ENCODE data around the gene PTPN21.
A peak's percentile ranks its signal among the peaks of the same experiment; 100 is the strongest.

Gene PTPN21

GRCh38 chr14:88503754-88504406 lies 50.9 kb downstream of the PTPN21 start:
- no peak for DNase-seq

GRCh38 chr14:88502740-88503139 lies 52.1 kb downstream of the PTPN21 start:
- DNase-seq, result no peak

GRCh38 chr14:88500611-88501010 lies 54.2 kb downstream of the PTPN21 start:
- no peak for DNase-seq

- no peak for DNase-seq
These were observed 55.6 kb downstream of the PTPN21 start for GRCh38 chr14:88499225-88499624.

GRCh38 chr14:88496414-88496813 lies 58.4 kb downstream of the PTPN21 start:
- no peak for DNase-seq

GRCh38 chr14:88493392-88494185 lies 61.2 kb downstream of the PTPN21 start:
- DNase-seq, result no peak

GRCh38 chr14:88492272-88493089 lies 62.3 kb downstream of the PTPN21 start:
- DNase-seq, result peak; percentile 15 to 26 (median 20)

GRCh38 chr14:88490168-88490567 lies 64.6 kb downstream of the PTPN21 start:
- DNase-seq, result no peak

- no peak for DNase-seq
These were observed 65.9 kb downstream of the PTPN21 start for GRCh38 chr14:88488897-88489296.

GRCh38 chr14:88488081-88488480 lies 66.7 kb downstream of the PTPN21 start:
- no peak for DNase-seq

GRCh38 chr14:88482524-88482923 lies 72.3 kb downstream of the PTPN21 start:
- no peak for DNase-seq

- no peak for DNase-seq
These were observed 73.0 kb downstream of the PTPN21 start for GRCh38 chr14:88481794-88482193.

GRCh38 chr14:88481059-88481458 lies 73.7 kb downstream of the PTPN21 start:
- DNase-seq, result no peak

GRCh38 chr14:88479574-88479987 lies 75.2 kb downstream of the PTPN21 start:
- no peak for DNase-seq

- DNase-seq, result no peak
These were observed 75.9 kb downstream of the PTPN21 start for GRCh38 chr14:88478931-88479330.

- DNase-seq, result no peak
These were observed 77.1 kb downstream of the PTPN21 start for GRCh38 chr14:88477513-88478250.

GRCh38 chr14:88476825-88477224 lies 78.0 kb downstream of the PTPN21 start:
- DNase-seq, result no peak

- DNase-seq, result no peak
These were observed 78.5 kb downstream of the PTPN21 start for GRCh38 chr14:88476214-88476774.

GRCh38 chr14:88473791-88474190 lies 81.0 kb downstream of the PTPN21 start:
- DNase-seq, result no peak

GRCh38 chr14:88470542-88471440 lies 84.0 kb downstream of the PTPN21 start:
- no peak for DNase-seq

GRCh38 chr14:88468406-88468805 lies 86.4 kb downstream of the PTPN21 start:
- no peak for DNase-seq
